Astrocyte of the spinal cord (primary cell): Measurements from ENCODE around the gene TMEM179B.

Experiments
- DNase-seq: peaks from one replicate; pipeline ENCODE4 v3.0.0; 2011; ENCODE audit warnings: low read depth, low spot score
- H3K4me3 ChIP-seq: 2 replicates; pipeline ENCODE4 v1.5.1; 2011; ENCODE audit warnings: low read depth, mild to moderate bottlenecking, low read length, moderate library complexity
- in situ Hi-C: cut with HindIII; loops from 2 replicates; pipeline ENCODE4 v1.10.0; 2017; ENCODE audit warnings: low sequenced_read_pairs
- TF ChIP-seq, protein P1 (sequence below): IDR thresholded peaks from 2 replicates; pipeline ENCODE4 v1.5.1; 2012; ENCODE audit warnings: low read depth, mild to moderate bottlenecking, low read length, inconsistent platforms

Gene TMEM179B

DNA sequence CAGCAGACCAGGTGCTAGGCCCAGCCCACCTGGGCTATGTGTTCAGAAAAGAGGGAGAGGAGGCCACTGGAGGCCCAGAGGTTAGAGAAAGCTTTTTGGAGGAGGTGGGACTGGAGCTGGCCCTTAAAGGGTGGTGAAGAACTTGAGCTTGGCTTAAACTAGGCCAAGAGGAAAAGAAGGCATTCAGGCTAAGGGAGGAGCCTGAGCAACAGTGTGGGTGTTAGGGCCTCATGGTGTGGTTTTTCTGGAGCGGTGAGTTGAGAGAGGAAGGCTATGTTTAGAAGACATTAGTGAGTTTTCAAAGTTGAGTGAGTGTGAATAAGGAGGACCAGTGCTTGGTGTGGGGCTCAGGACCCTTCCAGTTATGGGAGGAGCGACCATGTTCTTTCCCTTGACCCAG, 9.8 kb upstream of the TMEM179B start:
- no peak overlapping the region for H3K4me3 ChIP-seq
- DNase-seq = no peak
- TF ChIP-seq, protein P1, sequence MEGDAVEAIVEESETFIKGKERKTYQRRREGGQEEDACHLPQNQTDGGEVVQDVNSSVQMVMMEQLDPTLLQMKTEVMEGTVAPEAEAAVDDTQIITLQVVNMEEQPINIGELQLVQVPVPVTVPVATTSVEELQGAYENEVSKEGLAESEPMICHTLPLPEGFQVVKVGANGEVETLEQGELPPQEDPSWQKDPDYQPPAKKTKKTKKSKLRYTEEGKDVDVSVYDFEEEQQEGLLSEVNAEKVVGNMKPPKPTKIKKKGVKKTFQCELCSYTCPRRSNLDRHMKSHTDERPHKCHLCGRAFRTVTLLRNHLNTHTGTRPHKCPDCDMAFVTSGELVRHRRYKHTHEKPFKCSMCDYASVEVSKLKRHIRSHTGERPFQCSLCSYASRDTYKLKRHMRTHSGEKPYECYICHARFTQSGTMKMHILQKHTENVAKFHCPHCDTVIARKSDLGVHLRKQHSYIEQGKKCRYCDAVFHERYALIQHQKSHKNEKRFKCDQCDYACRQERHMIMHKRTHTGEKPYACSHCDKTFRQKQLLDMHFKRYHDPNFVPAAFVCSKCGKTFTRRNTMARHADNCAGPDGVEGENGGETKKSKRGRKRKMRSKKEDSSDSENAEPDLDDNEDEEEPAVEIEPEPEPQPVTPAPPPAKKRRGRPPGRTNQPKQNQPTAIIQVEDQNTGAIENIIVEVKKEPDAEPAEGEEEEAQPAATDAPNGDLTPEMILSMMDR = no peak
- in situ Hi-C loops = no loop called here

DNA sequence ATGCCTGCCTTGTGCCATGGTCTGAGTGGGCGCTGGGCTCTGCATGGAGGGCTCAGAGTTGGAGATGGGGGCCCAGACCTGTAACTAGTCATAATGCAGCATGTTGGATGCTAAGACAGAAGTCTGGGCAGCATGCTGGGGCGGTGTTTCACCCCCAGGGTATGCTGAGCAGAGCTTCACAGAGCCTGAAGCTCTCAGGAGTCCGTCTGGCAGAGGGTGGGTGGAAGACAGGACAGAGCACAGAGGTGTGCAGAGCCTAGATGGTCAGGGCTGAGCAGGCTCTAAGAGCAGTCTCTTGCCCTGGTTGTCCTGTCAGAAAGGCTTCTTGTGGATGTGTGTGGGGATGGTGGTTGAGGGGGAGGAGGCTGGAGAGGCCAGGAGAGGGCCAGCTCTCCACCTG, 8.8 kb upstream of the TMEM179B start:
- TF ChIP-seq, protein P1 = no peak
- H3K4me3 ChIP-seq = no peak overlapping the region

DNA sequence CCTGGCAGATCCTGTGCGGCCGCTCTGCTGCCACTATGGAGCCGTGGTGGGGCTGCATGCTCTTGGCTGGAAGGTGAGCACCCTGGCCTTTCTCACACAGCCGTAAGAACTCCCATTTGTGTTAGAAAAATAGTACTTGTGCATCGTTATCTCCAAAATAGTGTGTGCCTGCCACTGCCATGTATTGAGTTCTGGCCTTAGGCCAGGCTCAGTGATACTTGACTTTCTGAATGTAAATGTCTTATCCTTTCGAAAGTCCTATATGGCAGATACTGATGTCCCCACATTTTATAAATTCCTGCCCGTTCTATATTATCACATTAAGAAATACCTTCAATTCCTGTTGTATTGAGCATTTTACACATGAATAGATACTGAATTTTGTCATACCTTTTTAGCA, 4.4 kb upstream of the TMEM179B start:
- DNase-seq = no peak
- no peak overlapping the region for H3K4me3 ChIP-seq
- TF ChIP-seq, protein P1 = no peak
- in situ Hi-C loops = no loop called here

More for the DNA sequence above, 8.8 kb upstream of the TMEM179B start:
- in situ Hi-C loops = no loop called here
- no peak for DNase-seq

DNA sequence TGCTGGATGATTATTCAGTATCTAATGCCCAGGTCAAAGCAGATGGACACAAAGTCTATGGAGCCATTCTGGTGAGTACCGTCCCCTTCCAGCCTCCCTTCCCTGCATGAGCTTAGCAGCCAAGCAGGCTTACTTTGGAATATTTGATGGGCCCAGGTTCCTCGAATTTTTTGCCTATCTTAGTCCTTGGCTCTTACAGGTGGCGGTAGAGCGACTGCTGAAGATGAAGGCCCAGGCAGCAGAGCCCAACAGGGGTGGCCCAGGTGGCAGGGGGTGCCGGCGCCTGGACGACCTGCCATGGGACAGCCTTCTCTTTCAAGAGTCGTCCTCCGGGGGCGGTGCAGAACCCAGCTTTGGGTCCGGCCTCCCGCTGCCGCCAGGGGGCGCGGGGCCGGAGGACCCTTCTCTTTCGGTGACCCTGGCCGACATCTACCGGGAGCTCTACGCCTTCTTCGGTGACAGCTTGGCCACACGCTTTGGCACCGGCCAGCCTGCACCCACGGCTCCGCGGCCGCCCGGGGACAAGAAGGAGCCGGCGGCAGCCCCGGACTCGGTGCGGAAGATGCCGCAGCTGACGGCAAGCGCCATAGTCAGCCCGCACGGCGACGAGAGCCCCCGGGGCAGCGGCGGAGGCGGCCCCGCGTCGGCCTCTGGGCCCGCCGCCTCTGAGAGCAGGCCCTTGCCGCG, 741 bp upstream of the TMEM179B start:
- peak overlapping the region; percentile 94 for H3K4me3 ChIP-seq
- TF ChIP-seq, protein P1 = peak; percentile 100
- in situ Hi-C loops = no loop called here
- DNase-seq = peak; percentile 84

DNA sequence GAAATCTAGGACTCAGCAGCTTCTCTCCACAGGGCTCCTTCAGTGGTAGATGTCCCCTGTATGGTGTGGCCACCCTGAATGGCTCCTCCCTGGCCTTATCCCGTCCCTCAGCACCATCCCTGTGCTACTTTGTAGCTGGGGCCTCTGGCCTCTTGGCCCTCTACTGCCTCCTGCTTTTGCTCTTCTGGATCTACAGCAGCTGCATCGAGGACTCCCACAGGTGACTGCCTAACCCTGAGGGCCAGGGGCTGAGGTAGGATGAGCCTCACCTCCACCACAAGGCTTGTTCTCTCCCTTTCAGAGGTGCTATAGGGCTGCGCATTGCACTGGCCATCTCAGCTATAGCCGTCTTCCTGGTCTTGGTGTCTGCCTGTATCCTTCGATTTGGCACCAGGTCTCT, 1.8 kb downstream of the TMEM179B start:
- in situ Hi-C loops = no loop called here
- TF ChIP-seq, protein P1 = no peak
- no peak overlapping the region for H3K4me3 ChIP-seq
- DNase-seq = no peak

DNA sequence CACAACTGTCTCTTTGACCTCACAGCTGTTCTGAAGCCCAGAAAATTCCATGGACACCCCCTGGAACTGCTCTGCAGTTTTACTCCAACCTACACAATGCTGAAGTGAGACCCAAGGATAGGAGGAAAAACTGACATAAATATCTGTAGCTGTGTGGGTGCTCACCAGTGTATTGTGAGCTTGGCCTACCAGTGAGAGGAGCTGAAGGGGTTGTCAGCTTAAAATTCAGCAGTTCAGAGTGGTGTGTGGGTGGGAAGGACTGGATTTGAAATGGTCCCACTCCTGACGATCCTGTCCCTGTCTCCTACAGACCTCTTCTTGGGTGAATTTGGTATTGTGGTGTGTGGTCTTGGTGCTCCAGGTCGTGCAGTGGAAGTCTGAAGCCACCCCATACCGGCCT, 2.4 kb downstream of the TMEM179B start:
- TF ChIP-seq, protein P1 = no peak
- DNase-seq = no peak
- no peak overlapping the region for H3K4me3 ChIP-seq
- in situ Hi-C loops = no loop called here
